A549 (cell line): Measurements from ENCODE around the gene ZBTB49. TPM values are rescaled to one million over a fixed set of nuclear protein-coding genes. Genes with fewer than 3 reads are reported as not detected.

Experiments
- ATAC-seq, 2 experiments: fragments of 200-7000 bp in 1 of 2; fragments of >200 bp in 1 of 2; cut with Nextera tagmentation in 1 of 2; cut with Tn5 transposase in 1 of 2; 3 replicates each; pipeline versions ENCODE4 v1.8.0 to v1.9.1; 2018 to 2020; ENCODE audit warnings: mild to moderate bottlenecking in 1 of 2, moderate library complexity in 1 of 2
- CTCF ChIA-PET: fragments of 300-600 bp; sonication (Branson Sonifier 250); formaldehyde crosslinking; extraction: SDS; loops from one replicate; lab custom pipeline; 2021; ENCODE audit warnings: antibody characterized with exemption, inconsistent platforms; lab: Yijun Ruan, JAX
- POLR2A ChIA-PET: fragments of 350-600 bp; formaldehyde crosslinking; extraction: SDS; loops from one replicate; lab custom pipeline; 2021; ENCODE audit warnings: antibody characterized with exemption, inconsistent platforms; lab: Yijun Ruan, JAX
- DNase-seq, 2 experiments: peaks; one replicate each; pipeline versions ENCODE4 v3.0.0 to v3.0.0-alpha.2; 2011 to 2016; ENCODE audit warnings: low read depth in 1 of 2, low spot score in 1 of 2
- FAIRE-seq: peaks from 2 replicates; lab custom pipeline; 2011; peaks lifted over from hg19 to GRCh38; lab: Jason Lieb, UNC
- H3K27ac ChIP-seq, 2 experiments: fragments of >200 bp; sonication (Bioruptor Twin); formaldehyde crosslinking; 3 replicates each; pipeline ENCODE4 v1.5.1; 2016 to 2017
- H3K4me1 ChIP-seq: fragments of >200 bp; sonication (Bioruptor Twin); formaldehyde crosslinking; 3 replicates; pipeline ENCODE4 v1.6.1; 2016
- H3K4me2 ChIP-seq: fragments of >200 bp; sonication (Bioruptor Twin); formaldehyde crosslinking; 3 replicates; pipeline ENCODE4 v1.6.1; 2016
- H3K4me3 ChIP-seq: fragments of >200 bp; sonication (Bioruptor Twin); formaldehyde crosslinking; 3 replicates; pipeline ENCODE4 v1.5.1; 2016
- H3K9me3 ChIP-seq: fragments of >200 bp; sonication (Bioruptor Twin); formaldehyde crosslinking; 3 replicates; pipeline ENCODE4 v1.6.1; 2016
- ESRRA ChIP-seq: fragments of 150-350 bp; IDR thresholded peaks from 2 replicates; pipeline ENCODE4 v1.6.1; 2014; ENCODE audit warnings: mild to moderate bottlenecking, low read length, borderline replicate concordance
- FOXS1 ChIP-seq: fragments of 250-450 bp; sonication (Bioruptor Pico); IDR thresholded peaks from 2 replicates; pipeline ENCODE4 v1.5.0; 2020; ENCODE audit warnings: mild to moderate bottlenecking, moderate library complexity
- HDAC2 ChIP-seq: fragments of 200-600 bp; sonication (generic); IDR thresholded peaks from 2 replicates; pipeline ENCODE4 v1.6.1; 2016
- HOXB5 ChIP-seq: fragments of 250-450 bp; sonication (Bioruptor Pico); IDR thresholded peaks from 2 replicates; pipeline ENCODE4 v1.5.0; 2020; ENCODE audit warnings: mild to moderate bottlenecking, moderate library complexity
- KDM1A ChIP-seq: fragments of 200-600 bp; sonication (generic); IDR thresholded peaks from 2 replicates; pipeline ENCODE4 v1.6.1; 2016; ENCODE audit warnings: low read depth, mild to moderate bottlenecking
- MAZ ChIP-seq: fragments of 150-350 bp; IDR thresholded peaks from 2 replicates; pipeline ENCODE4 v1.6.1; 2014; ENCODE audit warnings: antibody characterized with exemption, low read depth, low read length, borderline replicate concordance
- NPAS2 ChIP-seq: fragments of 250-450 bp; sonication (Bioruptor Pico); IDR thresholded peaks from 2 replicates; pipeline ENCODE4 v1.8.0; 2022; ENCODE audit warnings: mild to moderate bottlenecking, moderate library complexity, borderline replicate concordance
- POLR2A ChIP-seq: IDR thresholded peaks from 2 replicates; pipeline ENCODE4 v1.6.1; 2012; ENCODE audit warnings: mild to moderate bottlenecking, low read length
- RAD21 ChIP-seq, 2 experiments: fragments of >200 bp in 1 of 2; sonication (Bioruptor Twin) in 1 of 2; formaldehyde crosslinking in 1 of 2; IDR thresholded peaks in 1 of 2; conservative IDR thresholded peaks in 1 of 2; 2 replicates in 1 of 2; 3 replicates in 1 of 2; pipeline ENCODE4 v1.6.1; 2012 to 2018; ENCODE audit warnings: inconsistent platforms in 1 of 2
- SREBF2 ChIP-seq: fragments of 450-650 bp; IDR thresholded peaks from 2 replicates; pipeline ENCODE4 v1.6.1; 2014; ENCODE audit warnings: mild to moderate bottlenecking, moderate library complexity
- ZNF302 ChIP-seq: fragments of 250-450 bp; sonication (Bioruptor Pico); IDR thresholded peaks from 2 replicates; pipeline ENCODE4 v1.9.0; 2021; ENCODE audit warnings: inconsistent platforms, mild to moderate bottlenecking, moderate library complexity
- ZSCAN20 ChIP-seq: fragments of 250-450 bp; sonication (Bioruptor Pico); IDR thresholded peaks from 2 replicates; pipeline ENCODE4 v1.8.0; 2022; ENCODE audit warnings: mild to moderate bottlenecking, moderate library complexity
- WGBS: methylation state at CpG from one replicate; pipeline ENCODE4 v1.1.6; 2017; ENCODE audit errors: missing lambda C conversion rate; 5-methylcytosine and 5-hydroxymethylcytosine counted together
- polyA plus RNA-seq, 4 experiments: library from polyadenylated mRNA; depleted of rRNA in 3 of 4; stranded (reverse); fragments of >200 nt; fragmentation: RNase III in 1 of 4; extraction: RNeasy Plus Mini Kit Qiagen cat#74134 plus additional on column Dnase treatment in 1 of 4; gene quantifications; 2 replicates in 3 of 4; 3 replicates in 1 of 4; pipeline ENCODE4 v1.2.3, GENCODE V29; 2011 to 2017
- TF ChIP-seq, protein P1 (sequence below): IDR thresholded peaks from 2 replicates; pipeline ENCODE4 v1.6.1; 2012
- TF ChIP-seq, protein P2 (sequence below): fragments of 450-650 bp; IDR thresholded peaks from 2 replicates; pipeline ENCODE4 v1.6.1; 2014; ENCODE audit warnings: antibody characterized with exemption
- TF ChIP-seq, protein P3 (sequence below): fragments of >200 bp; sonication (Bioruptor Twin); formaldehyde crosslinking; IDR thresholded peaks from 3 replicates; pipeline ENCODE4 v1.6.1; 2016
- TF ChIP-seq, protein P4 (sequence below): fragments of 250-450 bp; sonication (Bioruptor Pico); IDR thresholded peaks from 2 replicates; pipeline ENCODE4 v1.5.0; 2020; ENCODE audit warnings: low read depth, mild to moderate bottlenecking, moderate library complexity

ZBTB49 gene
- polyA plus RNA-seq, 2 of the 4 experiments (the other 2 are of a cell fraction) = 1.9 to 3.1 TPM

DNA sequence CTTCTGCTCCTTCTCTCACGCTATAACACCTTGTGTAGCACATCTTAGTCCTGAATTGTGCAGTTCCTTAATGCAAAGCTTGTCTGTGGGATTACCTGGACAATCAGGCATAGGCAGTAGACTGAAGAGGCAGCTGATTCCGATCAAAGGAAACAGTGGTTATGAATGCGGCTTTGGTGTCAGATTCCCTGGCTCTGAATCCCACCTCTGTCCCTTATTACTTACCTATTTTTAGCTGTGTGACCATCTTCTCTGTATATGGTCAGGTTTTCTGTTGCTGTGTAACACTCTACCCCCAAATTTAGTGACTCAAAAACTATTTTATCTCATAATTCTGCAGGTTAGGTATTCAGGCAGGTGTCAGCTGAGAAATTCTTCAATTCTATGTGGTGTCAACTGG, 3.2 kb downstream of the ZBTB49 start:
- ATAC-seq (no peak), DNase-seq (no peak), FAIRE-seq (no peak)
- Histone ChIP-seq H3K27ac (no peak overlapping the region), H3K4me2 (no peak overlapping the region), H3K4me1 (peaks cover 8% of the 10 kb centered on the region; the same call in 2 of the 3 replicates), H3K4me3 (no peak overlapping the region), H3K9me3 (no peaks in the 10 kb centered on the region)
- CTCF ChIA-PET = interaction anchor here (0.8 kb wide), 1 partner anchor 9 kb away, joined by 3 read pairs; no protein-coding TSS in a partner anchor
- no peak for TF ChIP-seq FOXS1
- TF ChIP-seq ZNF302 (CRISPR knock-in tag) = no peak
- TF ChIP-seq NPAS2 (CRISPR knock-in tag) = no peak
- TF ChIP-seq, protein P1, sequence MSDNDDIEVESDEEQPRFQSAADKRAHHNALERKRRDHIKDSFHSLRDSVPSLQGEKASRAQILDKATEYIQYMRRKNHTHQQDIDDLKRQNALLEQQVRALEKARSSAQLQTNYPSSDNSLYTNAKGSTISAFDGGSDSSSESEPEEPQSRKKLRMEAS = no peak
- TF ChIP-seq, protein P2, sequence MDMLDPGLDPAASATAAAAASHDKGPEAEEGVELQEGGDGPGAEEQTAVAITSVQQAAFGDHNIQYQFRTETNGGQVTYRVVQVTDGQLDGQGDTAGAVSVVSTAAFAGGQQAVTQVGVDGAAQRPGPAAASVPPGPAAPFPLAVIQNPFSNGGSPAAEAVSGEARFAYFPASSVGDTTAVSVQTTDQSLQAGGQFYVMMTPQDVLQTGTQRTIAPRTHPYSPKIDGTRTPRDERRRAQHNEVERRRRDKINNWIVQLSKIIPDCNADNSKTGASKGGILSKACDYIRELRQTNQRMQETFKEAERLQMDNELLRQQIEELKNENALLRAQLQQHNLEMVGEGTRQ = no peak
- POLR2A ChIA-PET = no interaction called here
- WGBS = 95% methylated on average over 3 of the region's 3 CpGs

DNA sequence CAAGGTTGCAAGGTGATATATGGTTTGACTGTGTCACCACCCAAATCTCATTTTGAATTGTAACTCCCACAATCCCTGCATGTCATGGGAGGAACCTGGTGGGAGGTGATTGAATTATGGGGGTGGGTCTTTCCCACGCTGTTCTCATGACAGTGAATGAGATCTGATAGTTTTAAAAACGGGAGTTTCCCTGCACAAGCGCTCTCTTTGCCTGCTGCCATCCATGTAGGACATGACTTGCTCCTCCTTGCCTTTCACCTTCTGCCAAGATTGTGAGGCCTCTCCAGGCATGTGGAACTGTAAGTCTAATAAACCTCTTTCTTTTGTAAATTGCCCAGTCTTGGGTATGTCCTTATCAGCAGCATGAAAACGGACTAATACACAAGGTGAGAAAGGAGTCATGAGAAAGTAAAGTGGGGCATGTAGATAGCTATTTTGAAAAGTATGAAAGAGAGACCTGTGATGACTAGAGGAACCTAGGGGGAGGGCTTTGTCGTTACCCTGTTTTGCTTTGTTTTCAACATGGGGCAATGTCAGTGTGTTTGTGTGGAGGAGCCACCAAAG, 6.3 kb downstream of the ZBTB49 start:
- TF ChIP-seq NPAS2 (CRISPR knock-in tag) (no peak), SREBF2 (no peak), POLR2A (no peak), RAD21 (conservative IDR thresholded peaks at IDR 0.05 in 1 of 2, IDR thresholded peaks at IDR 0.05 in 1 of 2) (no peak), ESRRA (no peak), KDM1A (no peak), HDAC2 (no peak)
- TF ChIP-seq, protein P3, sequence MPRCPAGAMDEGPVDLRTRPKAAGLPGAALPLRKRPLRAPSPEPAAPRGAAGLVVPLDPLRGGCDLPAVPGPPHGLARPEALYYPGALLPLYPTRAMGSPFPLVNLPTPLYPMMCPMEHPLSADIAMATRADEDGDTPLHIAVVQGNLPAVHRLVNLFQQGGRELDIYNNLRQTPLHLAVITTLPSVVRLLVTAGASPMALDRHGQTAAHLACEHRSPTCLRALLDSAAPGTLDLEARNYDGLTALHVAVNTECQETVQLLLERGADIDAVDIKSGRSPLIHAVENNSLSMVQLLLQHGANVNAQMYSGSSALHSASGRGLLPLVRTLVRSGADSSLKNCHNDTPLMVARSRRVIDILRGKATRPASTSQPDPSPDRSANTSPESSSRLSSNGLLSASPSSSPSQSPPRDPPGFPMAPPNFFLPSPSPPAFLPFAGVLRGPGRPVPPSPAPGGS = no peak
- TF ChIP-seq, protein P4, sequence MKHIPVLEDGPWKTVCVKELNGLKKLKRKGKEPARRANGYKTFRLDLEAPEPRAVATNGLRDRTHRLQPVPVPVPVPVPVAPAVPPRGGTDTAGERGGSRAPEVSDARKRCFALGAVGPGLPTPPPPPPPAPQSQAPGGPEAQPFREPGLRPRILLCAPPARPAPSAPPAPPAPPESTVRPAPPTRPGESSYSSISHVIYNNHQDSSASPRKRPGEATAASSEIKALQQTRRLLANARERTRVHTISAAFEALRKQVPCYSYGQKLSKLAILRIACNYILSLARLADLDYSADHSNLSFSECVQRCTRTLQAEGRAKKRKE (CRISPR knock-in tag) = no peak
- TF ChIP-seq, protein P2 = no peak
- Histone ChIP-seq H3K4me1 (no peaks in the 10 kb centered on the region), H3K4me3 (no peak overlapping the region), H3K4me2 (no peak overlapping the region), H3K27ac (no peak overlapping the region), H3K9me3 (no peaks in the 10 kb centered on the region)
- no peak for FAIRE-seq
- ChIA-PET POLR2A (no interaction called here), CTCF (interaction anchor here (0.6 kb wide), 1 partner anchor 12 kb away, joined by 3 read pairs; no protein-coding TSS in a partner anchor)
- WGBS = 94% methylated on average over 5 of the region's 5 CpGs
- ATAC-seq = no peak
- no peak for DNase-seq

DNA sequence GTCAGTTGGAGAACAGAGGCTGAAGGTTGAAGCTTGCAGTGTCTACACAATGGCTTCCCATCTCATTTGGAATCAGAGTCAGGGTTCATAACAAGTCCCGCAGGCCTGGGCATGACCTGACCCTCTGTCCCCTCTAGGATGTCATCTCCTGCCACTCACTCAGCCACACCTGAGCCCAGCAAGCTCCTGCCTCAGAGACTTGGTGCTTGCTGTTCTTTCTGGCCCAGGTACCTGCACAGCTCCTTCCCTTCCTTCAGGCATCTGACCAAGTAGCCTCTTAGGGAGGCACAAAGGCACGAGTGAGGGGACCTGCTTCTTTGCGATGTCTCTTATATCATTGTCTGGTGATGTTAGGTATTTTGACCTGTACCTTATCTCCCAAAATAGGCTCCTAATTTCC, 9.0 kb downstream of the ZBTB49 start:
- TF ChIP-seq, protein P2 = no peak
- TF ChIP-seq ZSCAN20 (CRISPR knock-in tag) (no peak), MAZ (no peak), HOXB5 (CRISPR knock-in tag) (no peak)
- no peak overlapping the region for H3K4me3 ChIP-seq
- DNase-seq (no peak), FAIRE-seq (no peak), ATAC-seq (no peak)
- H3K4me2 ChIP-seq = no peak overlapping the region
- 96% methylated on average over 3 of the region's 3 CpGs for WGBS
- ChIA-PET POLR2A (no interaction called here), CTCF (interaction anchor here (0.6 kb wide), 1 partner anchor 15 kb away, joined by 3 read pairs; no protein-coding TSS in a partner anchor)
- no peak overlapping the region for H3K27ac ChIP-seq
- no peaks in the 10 kb centered on the region for H3K9me3 ChIP-seq
- H3K4me1 ChIP-seq = no peaks in the 10 kb centered on the region
